ENCODE measurements around the gene PSPH.
"Not testable (repeated sequence)": the region's sequence is repeated elsewhere in the genome, so short reads cannot be mapped to it uniquely, and the experiment has no call there.

- TF ChIP-seq POLR2AphosphoS5 (IDR thresholded peaks at IDR 0.05; ENCODE audit: borderline replicate concordance, low read depth, low read length); EZH2 (IDR thresholded peaks at IDR 0.05): not testable (repeated sequence)
Measured at GRCh38 chr7:56045758-56046157, 5.5 kb downstream of the PSPH start.

Data from SK-N-MC (cell line).